Neural progenitor cell (in vitro differentiated cells): ENCODE results near the gene CHCHD10.

Experiments used
- EZH2 ChIP-seq: fragments of 200-600 bp; sonication (generic); IDR thresholded peaks from 2 replicates; pipeline ENCODE4 v1.6.1; 2017; ENCODE audit warnings: antibody characterized with exemption, mild to moderate bottlenecking, moderate library complexity
- TF ChIP-seq, protein P1 (sequence below): fragments of 200-600 bp; sonication (generic); IDR thresholded peaks from 2 replicates; pipeline ENCODE4 v1.5.1; 2017; ENCODE audit warnings: antibody characterized with exemption, mild to moderate bottlenecking

DNA sequence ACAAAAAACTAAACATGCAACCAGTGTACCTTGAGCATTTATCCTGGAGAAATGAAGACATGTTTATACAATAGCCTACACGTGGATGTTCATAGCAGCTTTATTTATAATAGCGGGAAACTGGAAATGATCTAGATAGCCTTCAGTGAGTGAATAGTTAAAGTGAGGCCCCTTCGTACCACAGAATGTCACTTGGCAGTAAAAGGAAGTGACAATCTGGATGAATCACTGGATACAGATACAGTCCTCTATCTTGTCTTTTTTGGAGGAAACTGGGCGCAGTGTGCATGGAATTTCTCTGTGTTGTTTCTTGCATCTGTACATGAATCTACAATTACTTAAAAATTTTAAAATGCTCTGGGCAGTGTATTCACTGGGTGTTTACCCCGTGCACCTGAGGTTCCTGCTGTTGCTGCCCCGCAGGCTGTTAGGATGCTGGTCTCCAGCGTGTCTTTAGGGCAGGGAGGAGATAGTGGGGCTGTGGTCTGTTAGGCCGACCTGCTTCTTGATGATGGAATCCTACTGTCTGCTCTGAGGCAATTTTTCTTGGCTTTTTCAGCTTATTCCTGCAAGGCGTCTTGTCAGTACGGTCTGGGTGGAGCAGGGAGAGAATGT is 47.9 kb upstream of the CHCHD10 start:
- TF ChIP-seq, protein P1, sequence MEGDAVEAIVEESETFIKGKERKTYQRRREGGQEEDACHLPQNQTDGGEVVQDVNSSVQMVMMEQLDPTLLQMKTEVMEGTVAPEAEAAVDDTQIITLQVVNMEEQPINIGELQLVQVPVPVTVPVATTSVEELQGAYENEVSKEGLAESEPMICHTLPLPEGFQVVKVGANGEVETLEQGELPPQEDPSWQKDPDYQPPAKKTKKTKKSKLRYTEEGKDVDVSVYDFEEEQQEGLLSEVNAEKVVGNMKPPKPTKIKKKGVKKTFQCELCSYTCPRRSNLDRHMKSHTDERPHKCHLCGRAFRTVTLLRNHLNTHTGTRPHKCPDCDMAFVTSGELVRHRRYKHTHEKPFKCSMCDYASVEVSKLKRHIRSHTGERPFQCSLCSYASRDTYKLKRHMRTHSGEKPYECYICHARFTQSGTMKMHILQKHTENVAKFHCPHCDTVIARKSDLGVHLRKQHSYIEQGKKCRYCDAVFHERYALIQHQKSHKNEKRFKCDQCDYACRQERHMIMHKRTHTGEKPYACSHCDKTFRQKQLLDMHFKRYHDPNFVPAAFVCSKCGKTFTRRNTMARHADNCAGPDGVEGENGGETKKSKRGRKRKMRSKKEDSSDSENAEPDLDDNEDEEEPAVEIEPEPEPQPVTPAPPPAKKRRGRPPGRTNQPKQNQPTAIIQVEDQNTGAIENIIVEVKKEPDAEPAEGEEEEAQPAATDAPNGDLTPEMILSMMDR = no peak
- TF ChIP-seq EZH2 = no peak
